Epidermal melanocyte (primary cell): ENCODE data around the gene ITCH.
"Not testable (repeated sequence)": the region's sequence is repeated elsewhere in the genome, so short reads cannot be mapped to it uniquely, and the experiment has no call there.

Experiments used
- DNase-seq: peaks from one replicate; pipeline ENCODE4 v3.0.0; 2011; ENCODE audit warnings: low spot score; ENCODE audit not compliant: insufficient read length

ITCH gene

GRCh38 chr20:34363062-34363464 is at the start of gene ITCH:
TSS of gene ITCH (plus strand) at chr20:34363273. CDS start at chr20:34393812, 30,539 bp downstream.
- peak; percentile 99 for DNase-seq

- no peak for DNase-seq
Measured at GRCh38 chr20:34315236-34315635, 47.8 kb upstream of the ITCH start.

- no peak for DNase-seq
Measured at GRCh38 chr20:34316196-34316814, 46.8 kb upstream of the ITCH start.

GRCh38 chr20:34318609-34319443 is 44.2 kb upstream of the ITCH start:
- DNase-seq: no peak

- no peak for DNase-seq
Measured at GRCh38 chr20:34320861-34321260, 42.2 kb upstream of the ITCH start.

- no peak for DNase-seq
Measured at GRCh38 chr20:34322267-34323105, 40.6 kb upstream of the ITCH start.

- no peak for DNase-seq
Measured at GRCh38 chr20:34324541-34324940, 38.5 kb upstream of the ITCH start.

GRCh38 chr20:34328207-34328606 is 34.9 kb upstream of the ITCH start:
- not testable (repeated sequence) for DNase-seq

- DNase-seq: no peak
Measured at GRCh38 chr20:34328928-34329677, 34.0 kb upstream of the ITCH start.

GRCh38 chr20:34330861-34331544 is 32.1 kb upstream of the ITCH start:
- not testable (repeated sequence) for DNase-seq

- DNase-seq: no peak
Measured at GRCh38 chr20:34331838-34332237, 31.2 kb upstream of the ITCH start.

- DNase-seq: no peak
Measured at GRCh38 chr20:34332262-34332920, 30.7 kb upstream of the ITCH start.

- no peak for DNase-seq
Measured at GRCh38 chr20:34333786-34334185, 29.3 kb upstream of the ITCH start.

- DNase-seq: peak; percentile 49
Measured at GRCh38 chr20:34334654-34335407, 28.2 kb upstream of the ITCH start.

GRCh38 chr20:34337544-34337943 is 25.5 kb upstream of the ITCH start:
- DNase-seq: no peak

- no peak for DNase-seq
Measured at GRCh38 chr20:34337982-34338726, 24.9 kb upstream of the ITCH start.

GRCh38 chr20:34340726-34341125 is 22.3 kb upstream of the ITCH start:
- not testable (repeated sequence) for DNase-seq

- DNase-seq: not testable (repeated sequence)
Measured at GRCh38 chr20:34341199-34341598, 21.9 kb upstream of the ITCH start.
